Loucy (cell line): Measurements from ENCODE around the gene ARRDC2.

Experiments used
- CTCF ChIP-seq: fragments of 200-600 bp; sonication (generic); conservative IDR thresholded peaks from 2 replicates; pipeline ENCODE4 v1.5.1; 2014; ENCODE audit warnings: mild to moderate bottlenecking, antibody characterized with exemption, low read length
- EZH2phosphoT487 ChIP-seq: fragments of 200-600 bp; IDR thresholded peaks from 2 replicates; pipeline ENCODE4 v1.6.1; 2018; ENCODE audit warnings: antibody characterized with exemption, mild to moderate bottlenecking, moderate library complexity, borderline replicate concordance

DNA sequence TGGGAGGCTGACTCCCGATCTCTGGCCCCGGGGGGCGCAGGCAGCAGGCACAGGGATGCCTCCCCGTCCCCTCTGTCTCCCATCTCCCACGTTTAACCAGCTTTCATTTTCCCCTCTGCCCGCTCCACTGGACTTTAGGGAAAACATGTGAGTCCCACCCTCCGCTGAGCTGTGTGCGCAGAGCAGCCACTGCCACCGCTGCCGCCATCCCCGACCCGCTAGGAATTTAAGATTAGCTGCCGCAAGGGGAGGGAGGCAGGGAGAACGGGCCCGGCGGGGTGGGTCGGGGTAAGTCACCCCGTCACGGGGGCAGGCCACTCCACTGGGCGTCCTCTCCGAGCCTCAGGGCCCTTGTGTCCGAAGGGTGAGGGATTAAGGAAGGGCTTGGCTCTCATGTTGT, 25.5 kb upstream of the ARRDC2 start:
- TF ChIP-seq CTCF (no peak), EZH2phosphoT487 (no peak)
